Loucy (cell line): ENCODE measurements around the gene STIM1.

Experiments
- H2AFZ ChIP-seq: fragments of 200-600 bp; sonication (generic); 2 replicates; pipeline ENCODE4 v1.6.0; 2016; ENCODE audit warnings: antibody characterized with exemption, mild to moderate bottlenecking, low read length, moderate library complexity
- H3F3A ChIP-seq: fragments of 200-600 bp; 2 replicates; pipeline ENCODE4 v1.6.0; 2016; ENCODE audit warnings: antibody characterized with exemption, low read depth, mild to moderate bottlenecking
- H3K27me3 ChIP-seq: fragments of 200-600 bp; sonication (generic); 2 replicates; pipeline ENCODE4 v1.6.1; 2014; ENCODE audit warnings: low read length, mild to moderate bottlenecking; ENCODE audit not compliant: insufficient read depth, poor library complexity, severe bottlenecking
- H3K36me3 ChIP-seq: fragments of 200-600 bp; sonication (generic); 2 replicates; pipeline ENCODE4 v1.6.1; 2016; ENCODE audit warnings: low read length; ENCODE audit not compliant: insufficient read depth
- H3K4me1 ChIP-seq: fragments of 200-600 bp; sonication (generic); 2 replicates; pipeline ENCODE4 v1.5.1; 2014; ENCODE audit warnings: low read length, mild to moderate bottlenecking; ENCODE audit not compliant: insufficient read depth, poor library complexity, severe bottlenecking
- H3K4me2 ChIP-seq: fragments of 200-600 bp; sonication (generic); 2 replicates; pipeline ENCODE4 v1.6.0; 2014; ENCODE audit warnings: antibody characterized with exemption, low read length, low read depth, mild to moderate bottlenecking; ENCODE audit not compliant: poor library complexity, severe bottlenecking
- H3K4me3 ChIP-seq: fragments of 200-600 bp; sonication (generic); 2 replicates; pipeline ENCODE4 v1.5.1; 2014; ENCODE audit warnings: low read length, mild to moderate bottlenecking, mixed read lengths; ENCODE audit not compliant: poor library complexity, severe bottlenecking
- H3K79me2 ChIP-seq: fragments of 200-600 bp; sonication (generic); 2 replicates; pipeline ENCODE4 v1.6.1; 2014; ENCODE audit warnings: low read length; ENCODE audit not compliant: insufficient read depth
- H3K9ac ChIP-seq: fragments of 200-600 bp; sonication (generic); 2 replicates; pipeline ENCODE4 v1.6.0; 2014; ENCODE audit warnings: mild to moderate bottlenecking, low read depth, low read length, moderate library complexity; ENCODE audit not compliant: poor library complexity, severe bottlenecking
- H3K9me2 ChIP-seq: fragments of 200-600 bp; sonication (generic); replicated peaks from 2 replicates; pipeline ENCODE4 v1.6.1; 2016; ENCODE audit warnings: low read depth, low read length, mixed read lengths
- H3K9me3 ChIP-seq: fragments of 200-600 bp; sonication (generic); 2 replicates; pipeline ENCODE4 v1.6.1; 2014; ENCODE audit warnings: mild to moderate bottlenecking, antibody characterized with exemption, low read length, low read depth; ENCODE audit not compliant: insufficient read depth
- H4K20me1 ChIP-seq: fragments of 200-600 bp; sonication (generic); 2 replicates; pipeline ENCODE4 v1.6.0; 2014; ENCODE audit warnings: antibody characterized with exemption, low read length, mild to moderate bottlenecking; ENCODE audit not compliant: insufficient read depth, poor library complexity, severe bottlenecking
- EZH2phosphoT487 ChIP-seq: fragments of 200-600 bp; IDR thresholded peaks from 2 replicates; pipeline ENCODE4 v1.6.1; 2018; ENCODE audit warnings: antibody characterized with exemption, mild to moderate bottlenecking, moderate library complexity, borderline replicate concordance
- TF ChIP-seq, protein P1 (sequence below): fragments of 200-600 bp; sonication (generic); conservative IDR thresholded peaks from 2 replicates; pipeline ENCODE4 v1.5.1; 2014; ENCODE audit warnings: mild to moderate bottlenecking, antibody characterized with exemption, low read length

The STIM1 gene

DNA sequence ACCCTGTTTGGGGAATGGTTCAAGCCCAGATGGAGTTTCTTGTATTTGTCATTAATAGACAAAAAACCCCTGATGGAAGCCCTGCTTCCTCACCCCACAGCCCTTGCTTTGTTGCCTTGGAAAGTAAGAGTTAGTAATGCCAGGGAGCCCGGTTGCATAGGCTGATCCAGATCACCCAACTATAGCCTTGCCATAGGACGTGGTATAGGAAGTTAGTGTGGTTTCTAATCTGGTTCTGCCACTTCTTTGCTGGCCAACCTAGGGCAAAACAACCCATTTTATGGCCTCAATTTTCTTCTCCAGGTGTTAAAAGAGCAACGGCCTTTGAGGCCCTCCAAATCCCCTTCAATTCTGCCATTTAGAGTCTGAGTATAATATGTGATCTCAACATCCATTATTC, 97.9 kb downstream of the STIM1 start:
- H3K9me2 ChIP-seq, result no peaks in the 10 kb centered on the region
- no peaks in the 10 kb centered on the region for H3K9me3 ChIP-seq
- TF ChIP-seq, protein P1, sequence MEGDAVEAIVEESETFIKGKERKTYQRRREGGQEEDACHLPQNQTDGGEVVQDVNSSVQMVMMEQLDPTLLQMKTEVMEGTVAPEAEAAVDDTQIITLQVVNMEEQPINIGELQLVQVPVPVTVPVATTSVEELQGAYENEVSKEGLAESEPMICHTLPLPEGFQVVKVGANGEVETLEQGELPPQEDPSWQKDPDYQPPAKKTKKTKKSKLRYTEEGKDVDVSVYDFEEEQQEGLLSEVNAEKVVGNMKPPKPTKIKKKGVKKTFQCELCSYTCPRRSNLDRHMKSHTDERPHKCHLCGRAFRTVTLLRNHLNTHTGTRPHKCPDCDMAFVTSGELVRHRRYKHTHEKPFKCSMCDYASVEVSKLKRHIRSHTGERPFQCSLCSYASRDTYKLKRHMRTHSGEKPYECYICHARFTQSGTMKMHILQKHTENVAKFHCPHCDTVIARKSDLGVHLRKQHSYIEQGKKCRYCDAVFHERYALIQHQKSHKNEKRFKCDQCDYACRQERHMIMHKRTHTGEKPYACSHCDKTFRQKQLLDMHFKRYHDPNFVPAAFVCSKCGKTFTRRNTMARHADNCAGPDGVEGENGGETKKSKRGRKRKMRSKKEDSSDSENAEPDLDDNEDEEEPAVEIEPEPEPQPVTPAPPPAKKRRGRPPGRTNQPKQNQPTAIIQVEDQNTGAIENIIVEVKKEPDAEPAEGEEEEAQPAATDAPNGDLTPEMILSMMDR, result no peak
- TF ChIP-seq EZH2phosphoT487, result no peak
- no peaks in the 10 kb centered on the region for H3K36me3 ChIP-seq
- H3K27me3 ChIP-seq, result no peaks in the 10 kb centered on the region
- H3K9ac ChIP-seq, result peak overlapping the region; percentile 38
- H3K79me2 ChIP-seq, result peaks cover 89% of the 10 kb centered on the region
- H4K20me1 ChIP-seq, result peaks cover 5% of the 10 kb centered on the region
- H3K4me1 ChIP-seq, result peaks cover 73% of the 10 kb centered on the region
- peak overlapping the region; percentile 64 for H3K4me2 ChIP-seq
- peak overlapping the region; percentile 31 for H3K4me3 ChIP-seq
- H3F3A ChIP-seq, result peaks cover 3% of the 10 kb centered on the region; the same call in 1 of the 2 replicates
- no peak overlapping the region for H2AFZ ChIP-seq

DNA sequence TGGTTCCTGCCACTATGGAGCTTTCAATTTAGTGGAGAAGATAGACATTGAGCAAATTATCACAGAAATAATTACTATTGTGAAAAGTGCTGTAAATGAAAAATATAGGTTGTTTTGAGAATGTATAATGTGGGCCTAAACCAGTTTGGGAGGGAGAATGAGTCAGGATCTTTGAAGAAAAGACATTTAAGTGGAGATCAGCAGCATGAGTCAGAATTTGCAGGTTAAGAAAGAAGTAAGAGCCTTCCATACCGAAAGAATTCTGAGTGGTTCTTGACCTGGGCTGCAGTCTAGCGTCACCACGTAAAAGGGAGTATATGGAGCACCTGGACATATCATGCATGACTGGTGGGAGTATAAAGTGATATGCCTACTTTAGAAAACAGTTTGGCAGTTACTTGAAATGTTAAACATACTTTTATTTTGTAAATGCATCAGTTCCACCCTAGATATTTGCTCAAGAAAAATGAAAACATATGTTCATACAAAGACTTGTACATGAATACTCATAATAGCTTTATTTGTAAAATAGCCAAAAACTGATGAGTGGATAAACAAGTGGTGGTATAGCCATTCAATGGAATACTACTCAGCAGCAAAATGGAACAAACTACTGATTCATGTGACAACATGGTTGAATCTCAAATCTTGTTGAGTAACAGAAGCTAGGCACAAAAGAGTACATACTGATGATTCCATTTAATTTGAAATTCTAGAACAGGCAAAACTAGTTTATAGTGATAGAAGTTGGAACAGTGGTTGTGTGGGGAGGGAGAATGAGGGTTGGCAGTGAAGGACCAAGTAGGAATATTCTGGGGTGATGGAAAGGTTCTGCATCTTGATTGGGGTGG, 99.2 kb downstream of the STIM1 start:
- peaks cover 69% of the 10 kb centered on the region for H3K4me1 ChIP-seq
- no peaks in the 10 kb centered on the region for H3K36me3 ChIP-seq
- TF ChIP-seq, protein P1, result no peak
- TF ChIP-seq EZH2phosphoT487, result no peak
- no peaks in the 10 kb centered on the region for H3K9me2 ChIP-seq
- no peak overlapping the region for H3K4me3 ChIP-seq
- H3K9ac ChIP-seq, result peak overlapping the region; percentile 38
- no peak overlapping the region for H2AFZ ChIP-seq
- peak overlapping the region; percentile 64 for H3K4me2 ChIP-seq
- H4K20me1 ChIP-seq, result peaks cover 10% of the 10 kb centered on the region
- no peaks in the 10 kb centered on the region for H3K9me3 ChIP-seq
- H3K79me2 ChIP-seq, result peaks cover 85% of the 10 kb centered on the region
- no peaks in the 10 kb centered on the region; the same call in 1 of the 2 replicates for H3F3A ChIP-seq
- H3K27me3 ChIP-seq, result no peaks in the 10 kb centered on the region

DNA sequence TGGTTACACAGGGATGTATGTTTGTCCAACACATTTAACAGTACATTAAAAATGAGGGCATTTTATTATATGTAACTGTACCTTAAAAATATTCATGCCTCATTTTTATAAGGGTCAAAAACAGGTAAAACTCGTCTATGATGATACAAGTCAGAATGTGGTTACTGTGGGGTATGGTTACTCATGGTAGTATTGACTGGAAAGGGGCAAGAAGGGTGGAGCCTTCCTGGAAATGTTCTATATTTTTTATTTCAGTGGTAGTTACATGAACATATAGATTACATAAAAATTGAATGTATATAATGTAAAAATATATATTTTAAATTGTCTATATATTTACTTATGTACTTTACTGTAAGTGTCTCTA, 99.8 kb downstream of the STIM1 start:
- Histone ChIP-seq H3K4me3 (no peak overlapping the region), H3K9me2 (no peaks in the 10 kb centered on the region), H3K27me3 (no peaks in the 10 kb centered on the region), H3K79me2 (peaks cover 86% of the 10 kb centered on the region), H4K20me1 (peaks cover 13% of the 10 kb centered on the region), H3K9me3 (no peaks in the 10 kb centered on the region), H3K36me3 (no peaks in the 10 kb centered on the region), H3K4me2 (no peak overlapping the region), H2AFZ (no peak overlapping the region), H3F3A (no peaks in the 10 kb centered on the region; the same call in 1 of the 2 replicates), H3K4me1 (peaks cover 70% of the 10 kb centered on the region), H3K9ac (no peak overlapping the region)
- no peak for TF ChIP-seq EZH2phosphoT487
- TF ChIP-seq, protein P1, result no peak
